IPS-18a (cell line): ENCODE measurements around the gene STPG2.

Experiments used
- H3K27ac ChIP-seq: one replicate; pipeline ENCODE4 v1.5.1; 2013; ENCODE audit warnings: low read length
- H3K27me3 ChIP-seq: one replicate; pipeline ENCODE4 v1.6.1; 2013; ENCODE audit warnings: mild to moderate bottlenecking, low read length; ENCODE audit not compliant: control insufficient read depth, insufficient read depth
- H3K36me3 ChIP-seq: one replicate; pipeline ENCODE4 v1.6.1; 2013; ENCODE audit warnings: low read depth, low read length; ENCODE audit not compliant: control insufficient read depth
- H3K4me1 ChIP-seq: one replicate; pipeline ENCODE4 v1.6.1; 2013; ENCODE audit warnings: low read depth, low read length; ENCODE audit not compliant: control insufficient read depth
- H3K4me3 ChIP-seq: one replicate; pipeline ENCODE4 v1.5.1; 2013; ENCODE audit warnings: low read length
- H3K9ac ChIP-seq: one replicate; pipeline ENCODE4 v1.6.1; 2013; ENCODE audit warnings: mild to moderate bottlenecking, low read length, moderate library complexity
- H3K9me3 ChIP-seq: one replicate; pipeline ENCODE4 v1.6.1; 2013; ENCODE audit warnings: low read depth, low read length; ENCODE audit not compliant: control insufficient read depth

STPG2 gene

GRCh38 chr4:97867557-97868091 is 275.7 kb downstream of the STPG2 start:
- Histone ChIP-seq H3K4me3 (no peak overlapping the region), H3K4me1 (no peaks in the 10 kb centered on the region), H3K36me3 (no peaks in the 10 kb centered on the region), H3K27me3 (no peaks in the 10 kb centered on the region), H3K9ac (no peak overlapping the region), H3K9me3 (no peaks in the 10 kb centered on the region), H3K27ac (no peak overlapping the region)

GRCh38 chr4:97866821-97867556 is 276.3 kb downstream of the STPG2 start:
- H3K4me3 ChIP-seq = no peak overlapping the region
- no peaks in the 10 kb centered on the region for H3K36me3 ChIP-seq
- no peaks in the 10 kb centered on the region for H3K9me3 ChIP-seq
- no peaks in the 10 kb centered on the region for H3K4me1 ChIP-seq
- no peak overlapping the region for H3K9ac ChIP-seq
- no peaks in the 10 kb centered on the region for H3K27me3 ChIP-seq
- no peak overlapping the region for H3K27ac ChIP-seq

- no peaks in the 10 kb centered on the region for H3K36me3 ChIP-seq
- no peaks in the 10 kb centered on the region for H3K27me3 ChIP-seq
- no peak overlapping the region for H3K4me3 ChIP-seq
- H3K9ac ChIP-seq = no peak overlapping the region
- H3K27ac ChIP-seq = no peak overlapping the region
- no peaks in the 10 kb centered on the region for H3K9me3 ChIP-seq
- peaks cover 10% of the 10 kb centered on the region for H3K4me1 ChIP-seq
These were observed 292.2 kb downstream of the STPG2 start for GRCh38 chr4:97851115-97851514.

- no peaks in the 10 kb centered on the region for H3K36me3 ChIP-seq
- no peaks in the 10 kb centered on the region for H3K9me3 ChIP-seq
- H3K27ac ChIP-seq = no peak overlapping the region
- no peaks in the 10 kb centered on the region for H3K27me3 ChIP-seq
- H3K9ac ChIP-seq = no peak overlapping the region
- H3K4me3 ChIP-seq = no peak overlapping the region
- H3K4me1 ChIP-seq = peaks cover 14% of the 10 kb centered on the region
These were observed 297.5 kb downstream of the STPG2 start for GRCh38 chr4:97845758-97846157.

- H3K4me1 ChIP-seq = peaks cover 5% of the 10 kb centered on the region
These were observed 301.8 kb downstream of the STPG2 start for GRCh38 chr4:97841512-97841911.

GRCh38 chr4:97836662-97837061 is 306.6 kb downstream of the STPG2 start:
- no peak overlapping the region for H3K4me3 ChIP-seq

More at GRCh38 chr4:97841512-97841911, 301.8 kb downstream of the STPG2 start:
- H3K9me3 ChIP-seq = no peaks in the 10 kb centered on the region
- no peak overlapping the region for H3K9ac ChIP-seq
- no peaks in the 10 kb centered on the region for H3K36me3 ChIP-seq
- H3K27me3 ChIP-seq = no peaks in the 10 kb centered on the region
- no peak overlapping the region for H3K27ac ChIP-seq
- no peak overlapping the region for H3K4me3 ChIP-seq

GRCh38 chr4:97828646-97829045 is 314.6 kb downstream of the STPG2 start:
- Histone ChIP-seq H3K9ac (no peak overlapping the region), H3K4me3 (no peak overlapping the region), H3K9me3 (no peaks in the 10 kb centered on the region), H3K27ac (no peak overlapping the region), H3K36me3 (no peaks in the 10 kb centered on the region), H3K27me3 (no peaks in the 10 kb centered on the region), H3K4me1 (no peaks in the 10 kb centered on the region)

More at GRCh38 chr4:97836662-97837061, 306.6 kb downstream of the STPG2 start:
- Histone ChIP-seq H3K27ac (no peak overlapping the region), H3K4me1 (no peaks in the 10 kb centered on the region), H3K27me3 (no peaks in the 10 kb centered on the region), H3K9ac (no peak overlapping the region), H3K36me3 (no peaks in the 10 kb centered on the region), H3K9me3 (no peaks in the 10 kb centered on the region)

GRCh38 chr4:97819294-97819693 is 324.0 kb downstream of the STPG2 start:
- Histone ChIP-seq H3K9me3 (no peaks in the 10 kb centered on the region), H3K27ac (no peak overlapping the region), H3K4me1 (no peaks in the 10 kb centered on the region), H3K27me3 (no peaks in the 10 kb centered on the region), H3K4me3 (no peak overlapping the region), H3K36me3 (no peaks in the 10 kb centered on the region), H3K9ac (no peak overlapping the region)

- no peaks in the 10 kb centered on the region for H3K36me3 ChIP-seq
- H3K27ac ChIP-seq = no peak overlapping the region
- no peaks in the 10 kb centered on the region for H3K9me3 ChIP-seq
- H3K4me3 ChIP-seq = no peak overlapping the region
- H3K4me1 ChIP-seq = no peaks in the 10 kb centered on the region
- no peaks in the 10 kb centered on the region for H3K27me3 ChIP-seq
- no peak overlapping the region for H3K9ac ChIP-seq
These were observed 330.5 kb downstream of the STPG2 start for GRCh38 chr4:97812768-97813167.

GRCh38 chr4:97786306-97786920 is 356.9 kb downstream of the STPG2 start:
- H3K27ac ChIP-seq = no peak overlapping the region

GRCh38 chr4:97778174-97778573 is 365.1 kb downstream of the STPG2 start:
- Histone ChIP-seq H3K9ac (no peak overlapping the region), H3K36me3 (no peaks in the 10 kb centered on the region), H3K27me3 (no peaks in the 10 kb centered on the region), H3K27ac (no peak overlapping the region), H3K9me3 (no peaks in the 10 kb centered on the region), H3K4me1 (no peaks in the 10 kb centered on the region), H3K4me3 (no peak overlapping the region)

More at GRCh38 chr4:97786306-97786920, 356.9 kb downstream of the STPG2 start:
- no peaks in the 10 kb centered on the region for H3K4me1 ChIP-seq
- H3K27me3 ChIP-seq = no peaks in the 10 kb centered on the region
- H3K4me3 ChIP-seq = no peak overlapping the region
- no peaks in the 10 kb centered on the region for H3K9me3 ChIP-seq
- no peaks in the 10 kb centered on the region for H3K36me3 ChIP-seq
- no peak overlapping the region for H3K9ac ChIP-seq
